Vagina (tissue), 2 donors: ENCODE data around the gene ZDHHC13. TPM values are rescaled to one million over a fixed set of nuclear protein-coding genes. Genes with fewer than 3 reads are reported as not detected.
A peak's percentile ranks its signal among the peaks of the same experiment; 100 is the strongest.

Experiments used
- DNase-seq, 2 donors: peaks; one replicate each; pipeline ENCODE4 v3.0.0-alpha.2; 2017; ENCODE audit errors: extremely low spot score in 2 of 2
- H3K27ac ChIP-seq: fragments of 200-600 bp; sonication (generic); one replicate; pipeline ENCODE4 v1.5.1; 2019
- H3K27me3 ChIP-seq: fragments of 200-600 bp; sonication (generic); one replicate; pipeline ENCODE4 v1.5.1; 2019
- H3K36me3 ChIP-seq, 2 donors: fragments of 200-600 bp; sonication (generic); one replicate each; pipeline ENCODE4 v1.5.1; 2017 to 2019
- H3K4me1 ChIP-seq: fragments of 200-600 bp; sonication (generic); one replicate; pipeline ENCODE4 v1.5.1; 2019
- H3K4me3 ChIP-seq, 2 donors: fragments of 200-600 bp; sonication (generic); 1 replicate in 1 of 2; 2 replicates in 1 of 2; pipeline ENCODE4 v1.5.1; 2016 to 2019
- H3K9me3 ChIP-seq: fragments of 200-600 bp; sonication (generic); one replicate; pipeline ENCODE4 v1.5.1; 2019
- POLR2A ChIP-seq, 2 donors: fragments of 450-650 bp; IDR thresholded peaks; one replicate each; pipeline ENCODE4 v1.6.1; 2017; ENCODE audit warnings: antibody characterized with exemption in 2 of 2, mild to moderate bottlenecking in 2 of 2, moderate library complexity in 2 of 2
- POLR2AphosphoS5 ChIP-seq, 2 donors: sonication (generic); formaldehyde crosslinking; IDR thresholded peaks; one replicate each; pipeline ENCODE4 v1.9.0; 2017; ENCODE audit warnings: antibody characterized with exemption in 2 of 2, mild to moderate bottlenecking in 2 of 2, low read depth in 1 of 2; ENCODE audit not compliant: insufficient read depth in 1 of 2
- intact Hi-C: fragments of 100-400 bp; cut with DNase I; formaldehyde crosslinking; loops from one replicate; pipeline ENCODE4 v1.15.1; 2023
- total RNA-seq: library from RNA; depleted of rRNA; stranded (reverse); fragments of >200 nt; gene quantifications from one replicate; pipeline ENCODE4 v1.2.3, GENCODE V29; 2016
- TF ChIP-seq, protein P1 (sequence below), 3 experiments: fragments of 450-650 bp in 2 of 3; fragments of 200-600 bp in 1 of 3; sonication (generic) in 1 of 3; IDR thresholded peaks; one replicate each; pipeline ENCODE4 v1.5.1; 2017 to 2019; ENCODE audit warnings: antibody characterized with exemption in 3 of 3, mild to moderate bottlenecking in 2 of 3, moderate library complexity in 2 of 3

The ZDHHC13 gene
- total RNA-seq, 1 donor from 2014 or later = 22.6 TPM

DNA sequence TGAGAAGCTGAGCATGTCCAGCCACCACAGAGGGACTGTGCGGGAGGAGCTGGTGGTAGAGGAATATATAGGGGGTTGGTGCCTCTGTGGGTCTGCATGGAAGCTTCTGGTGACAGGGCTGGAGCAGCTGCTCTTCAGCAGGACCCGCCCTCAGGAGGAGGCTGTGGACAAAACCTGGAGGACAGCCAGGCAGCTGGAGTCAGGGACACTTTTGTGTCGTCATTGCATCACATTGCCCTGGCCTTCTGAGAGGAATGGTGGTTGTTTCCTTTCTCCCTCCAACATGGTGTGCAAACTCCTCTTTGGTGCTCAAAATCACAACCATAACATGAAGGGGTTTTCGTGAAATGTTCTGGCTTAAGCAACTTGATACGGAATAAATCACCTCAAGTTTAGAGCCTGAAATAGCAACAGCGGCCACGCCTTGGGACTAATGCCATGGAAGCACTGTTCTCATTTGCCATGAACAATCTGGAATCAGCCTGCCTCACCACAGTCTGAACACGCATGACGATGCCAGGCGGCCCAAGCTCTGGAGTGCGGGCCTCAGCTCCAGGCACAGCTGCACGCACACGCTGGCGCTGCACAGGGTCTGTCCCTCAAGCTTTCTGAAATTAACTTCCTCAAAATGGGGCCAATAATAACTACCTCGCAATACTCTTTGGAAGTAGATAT is 102.0 kb downstream of the ZDHHC13 start:
- no peaks in the 10 kb centered on the region for H3K27me3 ChIP-seq
- no peak overlapping the region for H3K27ac ChIP-seq
- no peaks in the 10 kb centered on the region for H3K36me3 ChIP-seq
- no peak overlapping the region for H3K4me3 ChIP-seq
- intact Hi-C loops = no loop called here
- peaks cover 6% of the 10 kb centered on the region for H3K4me1 ChIP-seq
- no peak for DNase-seq
- H3K9me3 ChIP-seq = no peaks in the 10 kb centered on the region
- TF ChIP-seq, protein P1, sequence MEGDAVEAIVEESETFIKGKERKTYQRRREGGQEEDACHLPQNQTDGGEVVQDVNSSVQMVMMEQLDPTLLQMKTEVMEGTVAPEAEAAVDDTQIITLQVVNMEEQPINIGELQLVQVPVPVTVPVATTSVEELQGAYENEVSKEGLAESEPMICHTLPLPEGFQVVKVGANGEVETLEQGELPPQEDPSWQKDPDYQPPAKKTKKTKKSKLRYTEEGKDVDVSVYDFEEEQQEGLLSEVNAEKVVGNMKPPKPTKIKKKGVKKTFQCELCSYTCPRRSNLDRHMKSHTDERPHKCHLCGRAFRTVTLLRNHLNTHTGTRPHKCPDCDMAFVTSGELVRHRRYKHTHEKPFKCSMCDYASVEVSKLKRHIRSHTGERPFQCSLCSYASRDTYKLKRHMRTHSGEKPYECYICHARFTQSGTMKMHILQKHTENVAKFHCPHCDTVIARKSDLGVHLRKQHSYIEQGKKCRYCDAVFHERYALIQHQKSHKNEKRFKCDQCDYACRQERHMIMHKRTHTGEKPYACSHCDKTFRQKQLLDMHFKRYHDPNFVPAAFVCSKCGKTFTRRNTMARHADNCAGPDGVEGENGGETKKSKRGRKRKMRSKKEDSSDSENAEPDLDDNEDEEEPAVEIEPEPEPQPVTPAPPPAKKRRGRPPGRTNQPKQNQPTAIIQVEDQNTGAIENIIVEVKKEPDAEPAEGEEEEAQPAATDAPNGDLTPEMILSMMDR (IDR thresholded peaks at IDR 0.05) = no peak
- TF ChIP-seq POLR2AphosphoS5 (IDR thresholded peaks at IDR 0.05; ENCODE audit: insufficient read depth in 1 of 2, low read depth in 1 of 2) = peak in 1 of 2 donors; percentile 25
- TF ChIP-seq POLR2A (IDR thresholded peaks at IDR 0.05) = no peak

DNA sequence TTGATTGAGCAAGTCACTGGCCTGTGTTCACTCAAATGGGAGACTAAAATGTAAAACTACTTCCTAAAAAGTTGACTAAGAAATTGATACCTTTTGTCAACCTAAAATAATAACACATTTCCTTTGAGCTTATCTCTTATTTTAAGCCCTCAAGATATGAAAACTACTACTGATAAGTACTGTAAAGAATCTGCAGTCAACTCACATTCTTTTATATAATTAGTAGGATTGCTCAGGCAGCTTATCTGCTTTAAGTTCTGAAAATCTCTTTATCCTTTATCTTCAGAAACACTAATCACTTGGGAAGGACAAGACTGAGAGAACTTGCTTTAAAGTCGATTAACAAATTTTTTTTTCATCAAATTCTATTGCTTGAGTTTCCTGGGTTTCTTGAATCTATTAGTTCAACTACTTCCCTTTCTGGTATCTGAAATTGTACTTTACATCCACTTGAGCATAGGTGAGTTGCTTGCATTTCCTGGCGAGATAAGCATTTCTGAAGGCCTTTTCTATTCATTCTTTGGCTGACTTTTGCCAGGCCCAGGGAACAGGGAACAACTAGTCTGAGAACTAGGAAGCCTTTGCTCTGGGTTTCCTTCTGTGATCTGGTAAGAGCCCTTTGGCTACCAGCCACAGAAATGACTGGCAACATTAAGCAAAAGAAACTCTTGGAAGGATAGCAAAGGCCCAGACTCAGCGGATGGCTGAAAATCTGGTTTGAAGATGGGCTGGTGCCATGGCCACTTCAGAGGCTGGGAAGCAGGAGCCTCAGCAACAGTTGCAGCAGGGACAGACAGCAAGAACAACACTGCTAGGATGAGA is 104.1 kb downstream of the ZDHHC13 start:
- H3K27ac ChIP-seq = no peak overlapping the region
- no peaks in the 10 kb centered on the region for H3K27me3 ChIP-seq
- TF ChIP-seq POLR2A (IDR thresholded peaks at IDR 0.05) = no peak
- no peak for TF ChIP-seq POLR2AphosphoS5 (IDR thresholded peaks at IDR 0.05; ENCODE audit: insufficient read depth in 1 of 2, low read depth in 1 of 2)
- TF ChIP-seq, protein P1 (IDR thresholded peaks at IDR 0.05) = no peak

GRCh38 chr11:19225123-19225522 is 108.2 kb downstream of the ZDHHC13 start:
- Histone ChIP-seq H3K36me3 (no peaks in the 10 kb centered on the region), H3K27ac (no peak overlapping the region), H3K4me3 (no peak overlapping the region), H3K4me1 (no peaks in the 10 kb centered on the region), H3K27me3 (no peaks in the 10 kb centered on the region), H3K9me3 (no peaks in the 10 kb centered on the region)
- DNase-seq = no peak
- TF ChIP-seq, protein P1 (IDR thresholded peaks at IDR 0.05) = no peak
- TF ChIP-seq POLR2A (IDR thresholded peaks at IDR 0.05) (no peak), POLR2AphosphoS5 (IDR thresholded peaks at IDR 0.05; ENCODE audit: insufficient read depth in 1 of 2, low read depth in 1 of 2) (no peak)
- intact Hi-C loops = no loop called here

More for the DNA sequence above, 104.1 kb downstream of the ZDHHC13 start:
- H3K36me3 ChIP-seq = no peaks in the 10 kb centered on the region
- H3K4me3 ChIP-seq = no peak overlapping the region
- intact Hi-C loops = no loop called here
- DNase-seq = no peak
- no peaks in the 10 kb centered on the region for H3K9me3 ChIP-seq
- H3K4me1 ChIP-seq = peaks cover 6% of the 10 kb centered on the region

DNA sequence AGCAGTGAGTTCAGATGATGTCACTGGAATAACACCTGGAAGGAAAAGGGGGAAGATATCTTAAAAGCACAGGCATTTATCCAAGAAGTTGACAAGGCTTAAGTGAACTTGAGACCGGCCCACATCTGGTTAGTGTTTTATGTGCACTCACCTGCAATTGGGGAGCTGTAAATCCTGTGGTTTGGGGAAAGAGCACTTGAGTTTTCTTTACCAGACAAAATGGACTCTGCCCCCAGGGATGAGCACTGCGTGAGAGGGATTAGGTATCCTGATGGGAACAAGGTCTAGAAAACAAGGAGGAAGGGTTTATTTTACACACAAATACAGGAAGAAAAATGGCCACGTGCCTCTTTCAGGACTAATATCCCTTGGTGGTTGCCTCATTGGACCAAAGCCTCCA is 108.6 kb downstream of the ZDHHC13 start:
- Histone ChIP-seq H3K36me3 (no peaks in the 10 kb centered on the region), H3K4me1 (no peaks in the 10 kb centered on the region), H3K4me3 (no peak overlapping the region), H3K9me3 (no peaks in the 10 kb centered on the region), H3K27me3 (no peaks in the 10 kb centered on the region), H3K27ac (no peak overlapping the region)
- DNase-seq = no peak
- intact Hi-C loops = no loop called here
- TF ChIP-seq POLR2AphosphoS5 (IDR thresholded peaks at IDR 0.05; ENCODE audit: insufficient read depth in 1 of 2, low read depth in 1 of 2) (no peak), POLR2A (IDR thresholded peaks at IDR 0.05) (no peak)
- TF ChIP-seq, protein P1 (IDR thresholded peaks at IDR 0.05) = no peak

Other genes starting within 250 kb of the ZDHHC13 start
- not detected for gene MRGPRX1, start 177.8 kb upstream of the ZDHHC13 start, total RNA-seq
- not detected for gene MRGPRX2, start 56.5 kb upstream of the ZDHHC13 start, total RNA-seq
- not detected for gene CSRP3, start 84.8 kb downstream of the ZDHHC13 start, total RNA-seq
- 4.2 TPM for gene E2F8, start 123.8 kb downstream of the ZDHHC13 start, total RNA-seq